SK-N-SH (cell line): ENCODE measurements around the gene PPP1R36. TPM values are rescaled to one million over a fixed set of nuclear protein-coding genes. Genes with fewer than 3 reads are reported as not detected.

ENCODE experiments used
- CTCF ChIA-PET: fragments of 300-600, 350-600 bp; formaldehyde crosslinking; extraction: SDS; loops from one replicate; lab custom pipeline; 2021; lab: Yijun Ruan, JAX
- POLR2A ChIA-PET: fragments of 350-600 bp; sonication (Branson Sonifier 250); formaldehyde crosslinking; extraction: SDS; loops from one replicate; lab custom pipeline; 2020; ENCODE audit warnings: antibody characterized with exemption, inconsistent platforms; lab: Yijun Ruan, JAX
- DNase-seq: peaks from one replicate; pipeline ENCODE4 v3.0.0; 2012
- H2AFZ ChIP-seq: fragments of 200-600 bp; sonication (generic); 2 replicates; pipeline ENCODE4 v1.8.1; 2016; ENCODE audit warnings: antibody characterized with exemption, mild to moderate bottlenecking, low read depth
- H3F3A ChIP-seq: fragments of 200-600 bp; sonication (generic); replicated peaks from 2 replicates; pipeline ENCODE3; 2016; ENCODE audit warnings: antibody characterized with exemption, mild to moderate bottlenecking; ENCODE audit not compliant: insufficient read depth
- H3K27ac ChIP-seq, 2 experiments: fragments of 200-500 bp in 1 of 2; fragments of 200-600 bp in 1 of 2; sonication (Bioruptor generic) in 1 of 2; sonication (generic), shearing (Covaris generic) in 1 of 2; 2 replicates each; pipeline versions ENCODE4 v1.5.1 to v1.6.1; 2014 to 2016; ENCODE audit warnings: low read depth in 2 of 2, inconsistent platforms in 1 of 2, low read length in 1 of 2, mild to moderate bottlenecking in 1 of 2, mixed read lengths in 1 of 2
- H3K27me3 ChIP-seq: fragments of 200-600 bp; sonication (generic), shearing (Covaris generic); 2 replicates; pipeline ENCODE4 v1.6.1; 2016; ENCODE audit warnings: mixed run types; ENCODE audit not compliant: insufficient read depth
- H3K36me3 ChIP-seq, 2 experiments: fragments of 200-500 bp in 1 of 2; fragments of 200-600 bp in 1 of 2; sonication (Bioruptor generic) in 1 of 2; sonication (generic) in 1 of 2; replicated peaks in 1 of 2; 2 replicates each; pipeline versions ENCODE3 to v1.5.1; 2014 to 2016; ENCODE audit warnings: low read length in 1 of 2, mild to moderate bottlenecking in 1 of 2; ENCODE audit not compliant: insufficient read depth in 2 of 2, control insufficient read depth in 1 of 2
- H3K4me1 ChIP-seq, 2 experiments: fragments of 200-500 bp in 1 of 2; fragments of 200-600 bp in 1 of 2; sonication (Bioruptor generic) in 1 of 2; sonication (generic), shearing (Covaris generic) in 1 of 2; 2 replicates each; pipeline versions ENCODE4 v1.5.1 to v1.6.1; 2014 to 2016; ENCODE audit warnings: low read depth in 1 of 2, low read length in 1 of 2, mixed run types in 1 of 2; ENCODE audit not compliant: insufficient read depth in 2 of 2, control insufficient read depth in 1 of 2
- H3K4me2 ChIP-seq: fragments of 200-600 bp; sonication (generic), shearing (Covaris generic); 2 replicates; pipeline ENCODE4 v1.6.1; 2017; ENCODE audit warnings: mixed run types
- H3K4me3 ChIP-seq, 2 experiments: fragments of 200-500 bp in 1 of 2; fragments of 200-600 bp in 1 of 2; sonication (Bioruptor generic) in 1 of 2; sonication (generic), shearing (Covaris generic) in 1 of 2; 2 replicates each; pipeline versions ENCODE4 v1.5.1 to v1.8.1; 2014 to 2016; ENCODE audit warnings: low read depth in 2 of 2, inconsistent platforms in 1 of 2, low read length in 1 of 2, mild to moderate bottlenecking in 1 of 2, mixed read lengths in 1 of 2, moderate library complexity in 1 of 2
- H3K79me2 ChIP-seq: fragments of 200-600 bp; sonication (generic); 2 replicates; pipeline ENCODE4 v1.8.1; 2017; ENCODE audit warnings: mild to moderate bottlenecking; ENCODE audit not compliant: insufficient read depth
- H3K9ac ChIP-seq: fragments of 200-600 bp; sonication (generic); 2 replicates; pipeline ENCODE4 v1.6.1; 2017; ENCODE audit warnings: mixed run types
- H3K9me2 ChIP-seq: fragments of 200-600 bp; sonication (generic); 2 replicates; pipeline ENCODE4 v1.6.1; 2017; ENCODE audit warnings: mixed run types
- H3K9me3 ChIP-seq: fragments of 200-600 bp; sonication (generic); 2 replicates; pipeline ENCODE4 v1.6.1; 2017; ENCODE audit warnings: mixed run types, mild to moderate bottlenecking, moderate library complexity
- H4K20me1 ChIP-seq: fragments of 200-600 bp; sonication (generic); 2 replicates; pipeline ENCODE4 v1.6.1; 2017; ENCODE audit warnings: mild to moderate bottlenecking, mixed run types; ENCODE audit not compliant: insufficient read depth
- CTCF ChIP-seq: fragments of 200-600 bp; sonication (generic); IDR thresholded peaks from 2 replicates; pipeline ENCODE4 v1.6.1; 2017; ENCODE audit warnings: antibody characterized with exemption, mild to moderate bottlenecking, moderate library complexity
- ELF1 ChIP-seq: IDR thresholded peaks from 2 replicates; pipeline ENCODE4 v1.4.0; 2012
- EZH2phosphoT487 ChIP-seq: fragments of 200-600 bp; sonication (generic); IDR thresholded peaks from 2 replicates; pipeline ENCODE4 v1.6.1; 2017; ENCODE audit warnings: low read depth, mixed run types, mild to moderate bottlenecking, antibody characterized with exemption, moderate library complexity, borderline replicate concordance
- FOXM1 ChIP-seq: IDR thresholded peaks from 2 replicates; pipeline ENCODE4 v1.4.0; 2012; ENCODE audit warnings: low read depth, mild to moderate bottlenecking
- GABPA ChIP-seq: IDR thresholded peaks from 2 replicates; pipeline ENCODE4 v1.4.0; 2012; ENCODE audit warnings: low read depth, mild to moderate bottlenecking
- IRF3 ChIP-seq: fragments of 150-350 bp; IDR thresholded peaks from 2 replicates; pipeline ENCODE4 v1.6.1; 2016; ENCODE audit warnings: mild to moderate bottlenecking, low read depth, low read length
- NFIC ChIP-seq: IDR thresholded peaks from 2 replicates; pipeline ENCODE4 v1.4.0; 2012; ENCODE audit warnings: borderline replicate concordance
- POLR2AphosphoS5 ChIP-seq: IDR thresholded peaks from 2 replicates; pipeline ENCODE4 v1.6.1; 2012; ENCODE audit warnings: low read depth, low read length
- RAD21 ChIP-seq: IDR thresholded peaks from 2 replicates; pipeline ENCODE4 v1.6.1; 2012; ENCODE audit warnings: mild to moderate bottlenecking, low read length
- SIN3A ChIP-seq: IDR thresholded peaks from 2 replicates; pipeline ENCODE4 v1.6.1; 2012; ENCODE audit warnings: low read depth, mild to moderate bottlenecking, low read length, moderate library complexity, borderline replicate concordance
- SMC3 ChIP-seq: IDR thresholded peaks from 2 replicates; pipeline ENCODE4 v1.6.1; 2012; ENCODE audit warnings: low read depth, low read length, improper control_type of control experiment
- TAF1 ChIP-seq: IDR thresholded peaks from 2 replicates; pipeline ENCODE4 v1.6.1; 2012; ENCODE audit warnings: low read depth, mild to moderate bottlenecking, low read length, moderate library complexity, borderline replicate concordance
- TCF12 ChIP-seq: IDR thresholded peaks from 2 replicates; pipeline ENCODE4 v1.4.0; 2012
- YY1 ChIP-seq: IDR thresholded peaks from 2 replicates; pipeline ENCODE4 v1.4.0; 2012; ENCODE audit warnings: low read depth, mild to moderate bottlenecking
- ZBTB33 ChIP-seq: IDR thresholded peaks from 2 replicates; pipeline ENCODE4 v1.4.0; 2012; ENCODE audit warnings: low read depth, borderline replicate concordance
- WGBS: methylation state at CpG from one replicate; pipeline ENCODE4 v1.1.6; 2017; ENCODE audit warnings: low lambda C conversion rate; 5-methylcytosine and 5-hydroxymethylcytosine counted together
- polyA plus RNA-seq, 3 experiments: library from polyadenylated mRNA; depleted of rRNA; stranded (reverse); fragments of >200 nt; gene quantifications; 2 replicates each; pipeline ENCODE4 v1.2.3, GENCODE V29; 2012
- TF ChIP-seq, protein P1 (sequence below): IDR thresholded peaks from 2 replicates; pipeline ENCODE4 v1.6.1; 2012; ENCODE audit warnings: mild to moderate bottlenecking, low read depth, low read length, moderate library complexity

Gene PPP1R36
- polyA plus RNA-seq, 1 of the 3 experiments (the other 2 are of a cell fraction): 0.08 TPM

- no peak for DNase-seq
- no peak overlapping the region for H3K27ac ChIP-seq
- H3K27me3 ChIP-seq: no peaks in the 10 kb centered on the region
- no peaks in the 10 kb centered on the region for H3F3A ChIP-seq
- WGBS: 87% methylated on average over 38 of the region's 38 CpGs
- no peaks in the 10 kb centered on the region for H3K9me3 ChIP-seq
- no peaks in the 10 kb centered on the region for H3K36me3 ChIP-seq
- POLR2A ChIA-PET: no interaction called here
- H3K9ac ChIP-seq: no peak overlapping the region
- no peaks in the 10 kb centered on the region for H3K9me2 ChIP-seq
- no peak for TF ChIP-seq GABPA
- TF ChIP-seq, protein P1, sequence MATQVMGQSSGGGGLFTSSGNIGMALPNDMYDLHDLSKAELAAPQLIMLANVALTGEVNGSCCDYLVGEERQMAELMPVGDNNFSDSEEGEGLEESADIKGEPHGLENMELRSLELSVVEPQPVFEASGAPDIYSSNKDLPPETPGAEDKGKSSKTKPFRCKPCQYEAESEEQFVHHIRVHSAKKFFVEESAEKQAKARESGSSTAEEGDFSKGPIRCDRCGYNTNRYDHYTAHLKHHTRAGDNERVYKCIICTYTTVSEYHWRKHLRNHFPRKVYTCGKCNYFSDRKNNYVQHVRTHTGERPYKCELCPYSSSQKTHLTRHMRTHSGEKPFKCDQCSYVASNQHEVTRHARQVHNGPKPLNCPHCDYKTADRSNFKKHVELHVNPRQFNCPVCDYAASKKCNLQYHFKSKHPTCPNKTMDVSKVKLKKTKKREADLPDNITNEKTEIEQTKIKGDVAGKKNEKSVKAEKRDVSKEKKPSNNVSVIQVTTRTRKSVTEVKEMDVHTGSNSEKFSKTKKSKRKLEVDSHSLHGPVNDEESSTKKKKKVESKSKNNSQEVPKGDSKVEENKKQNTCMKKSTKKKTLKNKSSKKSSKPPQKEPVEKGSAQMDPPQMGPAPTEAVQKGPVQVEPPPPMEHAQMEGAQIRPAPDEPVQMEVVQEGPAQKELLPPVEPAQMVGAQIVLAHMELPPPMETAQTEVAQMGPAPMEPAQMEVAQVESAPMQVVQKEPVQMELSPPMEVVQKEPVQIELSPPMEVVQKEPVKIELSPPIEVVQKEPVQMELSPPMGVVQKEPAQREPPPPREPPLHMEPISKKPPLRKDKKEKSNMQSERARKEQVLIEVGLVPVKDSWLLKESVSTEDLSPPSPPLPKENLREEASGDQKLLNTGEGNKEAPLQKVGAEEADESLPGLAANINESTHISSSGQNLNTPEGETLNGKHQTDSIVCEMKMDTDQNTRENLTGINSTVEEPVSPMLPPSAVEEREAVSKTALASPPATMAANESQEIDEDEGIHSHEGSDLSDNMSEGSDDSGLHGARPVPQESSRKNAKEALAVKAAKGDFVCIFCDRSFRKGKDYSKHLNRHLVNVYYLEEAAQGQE: no peak
- no peak for TF ChIP-seq ZBTB33
- no peak for TF ChIP-seq YY1
- TF ChIP-seq POLR2AphosphoS5: no peak
- no peak for TF ChIP-seq TCF12
- no peak for TF ChIP-seq TAF1
- TF ChIP-seq, all 33 proteins: peak for 0
- Histone ChIP-seq H3K79me2 (no peaks in the 10 kb centered on the region), H2AFZ (no peak overlapping the region), H3K4me2 (no peak overlapping the region), H4K20me1 (no peaks in the 10 kb centered on the region), H3K4me3 (no peak overlapping the region), H3K4me1 (no peaks in the 10 kb centered on the region)
- CTCF ChIA-PET: no interaction called here
These were observed 51.8 kb downstream of the PPP1R36 start for GRCh38 chr14:64601571-64601970.

DNA sequence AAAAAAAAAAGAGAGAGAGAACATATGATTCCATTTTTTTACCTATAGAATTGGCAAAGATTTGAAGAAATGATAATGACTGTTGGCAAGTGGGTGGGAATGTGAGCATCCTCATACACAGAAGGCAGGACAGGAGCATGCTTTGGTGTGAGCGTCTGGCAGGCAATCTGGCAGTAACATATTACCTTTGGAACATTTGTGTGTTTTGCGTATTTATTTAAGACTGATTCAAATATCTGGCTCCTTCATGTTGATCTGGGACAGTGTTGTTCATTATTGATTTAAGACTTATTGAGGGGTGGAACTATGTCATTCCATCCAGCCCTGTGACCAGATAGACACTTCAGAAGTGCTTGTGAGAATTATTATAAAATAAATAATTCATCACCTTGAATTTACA is 53.1 kb downstream of the PPP1R36 start:
- ChIA-PET CTCF (no interaction called here), POLR2A (no interaction called here)
- H3K27me3 ChIP-seq: no peaks in the 10 kb centered on the region
- H3F3A ChIP-seq: no peaks in the 10 kb centered on the region
- no peak overlapping the region for H3K9ac ChIP-seq
- no peaks in the 10 kb centered on the region for H3K9me3 ChIP-seq
- no peak overlapping the region for H3K4me2 ChIP-seq
- H3K27ac ChIP-seq: no peak overlapping the region
- no peaks in the 10 kb centered on the region for H3K9me2 ChIP-seq
- no peaks in the 10 kb centered on the region for H3K79me2 ChIP-seq
- H4K20me1 ChIP-seq: no peaks in the 10 kb centered on the region
- no peak overlapping the region for H2AFZ ChIP-seq
- H3K4me1 ChIP-seq: no peaks in the 10 kb centered on the region
- H3K36me3 ChIP-seq: no peaks in the 10 kb centered on the region
- DNase-seq: no peak
- WGBS: 84% methylated on average over 2 of the region's 2 CpGs
- H3K4me3 ChIP-seq: no peak overlapping the region
- TF ChIP-seq POLR2AphosphoS5 (no peak), GABPA (no peak), IRF3 (no peak), SMC3 (no peak), CTCF (no peak), SIN3A (no peak), NFIC (no peak), FOXM1 (no peak), EZH2phosphoT487 (no peak), RAD21 (no peak), ELF1 (no peak)
- TF ChIP-seq, protein P1: no peak
